ENCODE results near the gene SORD.

Gene SORD

DNA sequence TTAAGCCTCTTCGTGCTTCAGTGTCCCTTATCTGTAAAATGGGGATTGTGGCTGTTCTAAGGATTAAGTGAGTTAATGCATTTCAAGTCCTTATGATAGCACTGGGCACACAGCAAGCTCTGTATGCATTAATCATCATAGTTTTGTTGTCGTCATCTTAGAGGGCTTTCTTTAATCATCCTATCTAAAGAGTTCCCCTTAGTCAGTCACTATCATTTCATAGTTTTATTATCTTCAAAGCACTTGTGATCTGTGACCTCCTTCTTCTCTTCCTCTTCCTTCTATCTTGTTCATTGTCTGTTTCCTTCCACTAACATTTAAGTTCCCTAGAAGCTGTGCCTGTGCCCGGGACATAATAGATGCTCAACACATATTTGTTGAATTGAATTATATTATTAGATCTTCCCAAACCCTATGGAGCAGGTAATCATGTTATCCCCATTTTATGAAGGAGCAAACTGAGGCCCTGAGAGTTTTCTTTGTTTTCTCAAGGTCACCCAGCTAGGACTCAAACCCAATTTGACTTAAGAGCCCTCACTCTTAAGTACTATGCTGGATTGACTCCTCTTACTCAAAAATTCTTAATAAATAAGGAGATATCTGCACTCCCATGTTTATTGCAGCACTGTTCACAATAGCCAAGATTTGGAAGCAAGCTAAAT, 66.8 kb downstream of the SORD start:
- no peak overlapping the region for H3K9ac ChIP-seq (ENCODE audit: low read length)

GRCh38 chr15:45091161-45091560, 68.2 kb downstream of the SORD start:
- Histone ChIP-seq H3K27me3 (ENCODE audit: control insufficient read depth, insufficient read depth, low read length) (peaks cover 3% of the 10 kb centered on the region; the same call in 1 of the 2 replicates), H3K9ac (ENCODE audit: low read length) (no peak overlapping the region), H3K4me3 (ENCODE audit: low read depth, low read length) (no peak overlapping the region), H3K36me3 (ENCODE audit: control insufficient read depth, insufficient read depth, low read length) (no peaks in the 10 kb centered on the region), H3K4me1 (ENCODE audit: control insufficient read depth, insufficient read depth, low read length) (no peaks in the 10 kb centered on the region), H3K27ac (ENCODE audit: low read depth, low read length) (no peak overlapping the region), H3K9me3 (ENCODE audit: control insufficient read depth, insufficient read depth, low read depth, low read length) (no peaks in the 10 kb centered on the region)

More for the DNA sequence above, 66.8 kb downstream of the SORD start:
- Histone ChIP-seq H3K9me3 (ENCODE audit: control insufficient read depth, insufficient read depth, low read depth, low read length) (no peaks in the 10 kb centered on the region), H3K27ac (ENCODE audit: low read depth, low read length) (no peak overlapping the region), H3K27me3 (ENCODE audit: control insufficient read depth, insufficient read depth, low read length) (peaks cover 3% of the 10 kb centered on the region; the same call in 1 of the 2 replicates), H3K4me1 (ENCODE audit: control insufficient read depth, insufficient read depth, low read length) (no peaks in the 10 kb centered on the region), H3K4me3 (ENCODE audit: low read depth, low read length) (no peak overlapping the region), H3K36me3 (ENCODE audit: control insufficient read depth, insufficient read depth, low read length) (no peaks in the 10 kb centered on the region)

- H3K27ac ChIP-seq (ENCODE audit: low read depth, low read length) = no peak overlapping the region
- no peak overlapping the region for H3K4me3 ChIP-seq (ENCODE audit: low read depth, low read length)
- H3K9me3 ChIP-seq (ENCODE audit: control insufficient read depth, insufficient read depth, low read depth, low read length) = no peaks in the 10 kb centered on the region
- no peaks in the 10 kb centered on the region for H3K36me3 ChIP-seq (ENCODE audit: control insufficient read depth, insufficient read depth, low read length)
- H3K27me3 ChIP-seq (ENCODE audit: control insufficient read depth, insufficient read depth, low read length) = peaks cover 3% of the 10 kb centered on the region; the same call in 1 of the 2 replicates
- H3K4me1 ChIP-seq (ENCODE audit: control insufficient read depth, insufficient read depth, low read length) = no peaks in the 10 kb centered on the region
- H3K9ac ChIP-seq (ENCODE audit: low read length) = no peak overlapping the region
Measured at GRCh38 chr15:45091576-45091975, 68.6 kb downstream of the SORD start.

DNA sequence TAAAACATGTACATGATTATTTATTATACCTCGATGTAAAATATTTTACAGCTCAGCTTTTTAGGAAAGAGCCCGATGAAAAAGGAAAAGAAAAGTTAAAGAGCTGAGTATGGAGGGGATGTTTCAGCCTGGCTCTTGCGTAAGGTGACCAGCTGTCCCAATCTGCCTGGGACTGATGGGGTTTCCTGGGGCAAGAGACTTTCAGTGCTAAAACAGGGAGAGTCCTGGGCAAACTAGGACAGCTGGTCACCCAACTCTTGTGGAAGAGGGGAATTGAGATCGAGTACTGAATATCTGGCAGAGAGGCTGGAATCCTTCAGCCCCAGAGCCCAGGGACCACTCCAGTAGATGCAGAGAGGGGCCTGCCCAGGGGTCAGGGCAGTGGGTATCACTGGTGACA, 70.0 kb downstream of the SORD start:
- Histone ChIP-seq H3K4me3 (ENCODE audit: low read depth, low read length) (no peak overlapping the region), H3K4me1 (ENCODE audit: control insufficient read depth, insufficient read depth, low read length) (no peaks in the 10 kb centered on the region), H3K9me3 (ENCODE audit: control insufficient read depth, insufficient read depth, low read depth, low read length) (no peaks in the 10 kb centered on the region), H3K27ac (ENCODE audit: low read depth, low read length) (no peak overlapping the region), H3K36me3 (ENCODE audit: control insufficient read depth, insufficient read depth, low read length) (no peaks in the 10 kb centered on the region), H3K27me3 (ENCODE audit: control insufficient read depth, insufficient read depth, low read length) (peaks cover 3% of the 10 kb centered on the region; the same call in 1 of the 2 replicates), H3K9ac (ENCODE audit: low read length) (no peak overlapping the region)

DNA sequence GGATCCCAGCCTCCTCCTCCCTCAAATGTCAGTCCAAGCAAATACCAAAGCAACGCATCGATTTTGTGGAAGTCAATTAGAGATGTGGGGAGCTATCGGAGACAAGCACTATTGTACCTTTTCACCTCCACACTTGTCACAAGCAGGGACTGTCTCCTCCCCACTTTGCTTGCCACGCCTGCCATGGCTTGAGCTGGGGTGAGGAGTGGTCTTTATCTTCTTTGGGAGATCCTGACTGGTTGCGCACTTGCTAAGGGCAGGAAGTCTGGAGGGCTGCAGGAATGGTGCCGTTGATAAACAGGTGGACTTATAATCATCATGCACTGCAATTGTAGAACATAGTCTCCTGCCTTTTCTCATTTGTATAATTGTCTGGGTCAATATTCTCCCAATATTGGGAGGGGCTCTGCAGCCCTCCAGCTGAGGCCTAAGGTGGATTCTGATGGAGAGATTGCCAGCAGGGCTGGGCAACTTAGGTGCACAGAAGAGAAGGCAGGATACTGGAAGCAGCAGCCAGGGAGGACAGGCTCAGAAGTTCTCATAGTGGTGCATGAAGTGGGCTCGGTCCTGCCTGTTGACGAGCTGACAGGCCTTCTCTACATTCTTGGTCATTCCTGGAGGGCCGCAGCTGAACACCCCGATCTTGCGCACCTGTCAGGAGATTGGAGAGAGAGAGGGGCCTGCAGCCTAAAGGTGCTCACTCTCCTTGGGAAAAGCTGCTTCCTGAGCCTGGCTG, 70.8 kb downstream of the SORD start:
- Histone ChIP-seq H3K36me3 (ENCODE audit: control insufficient read depth, insufficient read depth, low read length) (no peaks in the 10 kb centered on the region), H3K4me3 (ENCODE audit: low read depth, low read length) (no peak overlapping the region), H3K27ac (ENCODE audit: low read depth, low read length) (no peak overlapping the region), H3K9ac (ENCODE audit: low read length) (no peak overlapping the region), H3K4me1 (ENCODE audit: control insufficient read depth, insufficient read depth, low read length) (no peaks in the 10 kb centered on the region), H3K9me3 (ENCODE audit: control insufficient read depth, insufficient read depth, low read depth, low read length) (no peaks in the 10 kb centered on the region), H3K27me3 (ENCODE audit: control insufficient read depth, insufficient read depth, low read length) (peaks cover 3% of the 10 kb centered on the region; the same call in 1 of the 2 replicates)

DNA sequence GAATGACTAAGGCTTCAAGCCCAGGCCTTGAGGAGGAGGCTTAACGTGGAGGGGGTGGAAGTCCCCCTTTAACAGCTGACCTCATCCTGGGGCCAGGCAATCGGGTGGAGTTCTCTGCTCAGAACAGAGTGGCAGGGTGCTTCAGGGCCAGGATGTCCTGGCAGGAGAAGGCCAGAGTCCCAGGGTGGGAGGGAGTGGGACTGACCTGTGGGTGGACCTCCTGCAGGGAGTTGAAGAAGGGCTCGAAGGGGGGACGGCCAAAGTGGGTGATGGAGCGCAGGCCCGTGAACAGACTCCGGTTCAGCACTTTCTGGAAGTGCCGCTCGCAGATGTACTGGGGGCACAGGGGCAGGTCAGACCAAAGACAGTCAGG, 71.3 kb downstream of the SORD start:
- Histone ChIP-seq H3K27ac (ENCODE audit: low read depth, low read length) (no peak overlapping the region), H3K36me3 (ENCODE audit: control insufficient read depth, insufficient read depth, low read length) (no peaks in the 10 kb centered on the region), H3K9ac (ENCODE audit: low read length) (no peak overlapping the region), H3K9me3 (ENCODE audit: control insufficient read depth, insufficient read depth, low read depth, low read length) (no peaks in the 10 kb centered on the region), H3K4me3 (ENCODE audit: low read depth, low read length) (no peak overlapping the region), H3K4me1 (ENCODE audit: control insufficient read depth, insufficient read depth, low read length) (no peaks in the 10 kb centered on the region), H3K27me3 (ENCODE audit: control insufficient read depth, insufficient read depth, low read length) (peaks cover 3% of the 10 kb centered on the region; the same call in 1 of the 2 replicates)

- Histone ChIP-seq H3K9me3 (ENCODE audit: control insufficient read depth, insufficient read depth, low read depth, low read length) (no peaks in the 10 kb centered on the region), H3K4me3 (ENCODE audit: low read depth, low read length) (no peak overlapping the region), H3K27me3 (ENCODE audit: control insufficient read depth, insufficient read depth, low read length) (peaks cover 3% of the 10 kb centered on the region; the same call in 1 of the 2 replicates)
Measured at GRCh38 chr15:45095661-45096060, 72.7 kb downstream of the SORD start.

DNA sequence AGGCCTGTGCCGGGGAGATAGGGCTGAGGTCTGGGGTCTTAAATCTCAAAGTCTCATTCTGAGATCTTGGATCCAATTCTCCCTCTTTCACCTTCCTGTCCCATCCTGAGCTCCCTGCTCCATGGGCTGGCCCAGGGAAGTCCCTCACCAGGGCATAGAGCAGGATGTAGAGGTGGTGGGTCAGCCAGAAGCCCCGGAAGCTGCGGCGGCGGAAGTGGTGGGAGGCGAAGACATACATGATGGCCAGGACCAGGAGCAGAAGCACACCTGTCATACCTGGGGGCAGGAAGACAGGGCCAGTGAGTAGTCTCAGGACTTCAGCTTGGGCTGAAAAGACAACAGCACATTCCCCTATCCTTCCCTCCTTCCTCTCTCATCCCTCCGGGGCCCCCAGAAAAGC, 74.5 kb downstream of the SORD start:
- no peak overlapping the region for H3K4me3 ChIP-seq (ENCODE audit: low read depth, low read length)
- no peaks in the 10 kb centered on the region for H3K9me3 ChIP-seq (ENCODE audit: control insufficient read depth, insufficient read depth, low read depth, low read length)
- H3K36me3 ChIP-seq (ENCODE audit: control insufficient read depth, insufficient read depth, low read length) = no peaks in the 10 kb centered on the region
- no peaks in the 10 kb centered on the region; the same call in none of the 2 replicates for H3K27me3 ChIP-seq (ENCODE audit: control insufficient read depth, insufficient read depth, low read length)
- H3K27ac ChIP-seq (ENCODE audit: low read depth, low read length) = no peak overlapping the region
- H3K9ac ChIP-seq (ENCODE audit: low read length) = no peak overlapping the region
- H3K4me1 ChIP-seq (ENCODE audit: control insufficient read depth, insufficient read depth, low read length) = peaks cover 17% of the 10 kb centered on the region

More at GRCh38 chr15:45095661-45096060, 72.7 kb downstream of the SORD start:
- no peak overlapping the region for H3K27ac ChIP-seq (ENCODE audit: low read depth, low read length)
- peaks cover 4% of the 10 kb centered on the region for H3K4me1 ChIP-seq (ENCODE audit: control insufficient read depth, insufficient read depth, low read length)
- H3K9ac ChIP-seq (ENCODE audit: low read length) = no peak overlapping the region
- H3K36me3 ChIP-seq (ENCODE audit: control insufficient read depth, insufficient read depth, low read length) = no peaks in the 10 kb centered on the region

- Histone ChIP-seq H3K9ac (ENCODE audit: low read length) (no peak overlapping the region), H3K27ac (ENCODE audit: low read depth, low read length) (no peak overlapping the region), H3K4me1 (ENCODE audit: control insufficient read depth, insufficient read depth, low read length) (peaks cover 17% of the 10 kb centered on the region), H3K9me3 (ENCODE audit: control insufficient read depth, insufficient read depth, low read depth, low read length) (no peaks in the 10 kb centered on the region), H3K36me3 (ENCODE audit: control insufficient read depth, insufficient read depth, low read length) (no peaks in the 10 kb centered on the region), H3K4me3 (ENCODE audit: low read depth, low read length) (no peak overlapping the region), H3K27me3 (ENCODE audit: control insufficient read depth, insufficient read depth, low read length) (no peaks in the 10 kb centered on the region; the same call in none of the 2 replicates)
Measured at GRCh38 chr15:45099549-45100165, 76.7 kb downstream of the SORD start.

DNA sequence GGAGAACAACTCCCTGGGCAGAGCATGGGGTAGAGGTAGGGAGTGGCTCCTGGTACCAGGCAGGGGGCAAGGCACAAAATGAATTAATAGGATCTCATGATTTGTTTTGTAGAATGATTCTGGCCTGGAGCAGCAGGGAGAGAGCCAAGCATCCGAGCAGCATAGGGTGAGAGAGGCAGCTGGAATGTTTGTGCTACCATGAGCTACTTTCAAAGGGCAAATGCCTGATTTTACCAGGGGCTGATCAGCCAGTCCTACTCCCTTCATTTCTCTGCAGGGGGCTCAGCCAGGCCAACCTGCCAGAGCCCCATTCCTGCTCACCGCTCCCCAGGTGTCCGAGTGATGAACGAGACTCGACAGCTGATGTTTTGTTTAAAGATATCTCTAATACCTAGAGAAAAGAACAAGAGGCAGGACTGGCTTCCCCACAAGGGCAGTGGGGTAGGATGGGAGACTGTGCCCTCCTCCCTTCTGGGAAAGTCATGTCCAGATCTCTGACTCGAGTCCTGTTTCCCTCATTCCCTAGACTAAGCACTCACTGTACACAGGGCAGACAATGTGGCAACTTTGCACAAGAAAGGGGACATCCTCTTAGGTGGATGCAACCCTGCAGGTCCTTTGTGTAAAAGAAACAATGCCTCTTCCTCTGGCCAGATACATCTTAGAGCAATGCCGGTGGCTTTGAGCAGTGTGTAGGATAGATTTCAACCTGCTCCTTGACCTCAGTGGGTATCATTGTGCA, 78.1 kb downstream of the SORD start:
- H3K36me3 ChIP-seq (ENCODE audit: control insufficient read depth, insufficient read depth, low read length) = no peaks in the 10 kb centered on the region
- no peak overlapping the region for H3K4me3 ChIP-seq (ENCODE audit: low read depth, low read length)
- H3K27ac ChIP-seq (ENCODE audit: low read depth, low read length) = no peak overlapping the region
- no peak overlapping the region for H3K9ac ChIP-seq (ENCODE audit: low read length)
- H3K9me3 ChIP-seq (ENCODE audit: control insufficient read depth, insufficient read depth, low read depth, low read length) = no peaks in the 10 kb centered on the region
- H3K27me3 ChIP-seq (ENCODE audit: control insufficient read depth, insufficient read depth, low read length) = peaks cover 2% of the 10 kb centered on the region
- H3K4me1 ChIP-seq (ENCODE audit: control insufficient read depth, insufficient read depth, low read length) = peaks cover 17% of the 10 kb centered on the region

Data from HUES6 (cell line).